ELR (cell line): ENCODE measurements around the gene DAND5.

Experiments used
- DNase-seq: peaks from one replicate; pipeline ENCODE4 v3.0.0-alpha.2; 2015; ENCODE audit warnings: low read depth

The DAND5 gene

GRCh38 chr19:13022859-13023636 is 53.7 kb downstream of the DAND5 start:
- peak; percentile 92 for DNase-seq

- DNase-seq = peak; percentile 40
These were observed 54.3 kb downstream of the DAND5 start for GRCh38 chr19:13023656-13024055.
